Measurements from ENCODE around the gene NOX4. TPM values are rescaled to one million over a fixed set of nuclear protein-coding genes. Genes with fewer than 3 reads are reported as not detected.
"Not testable (repeated sequence)": the region's sequence is repeated elsewhere in the genome, so short reads cannot be mapped to it uniquely, and the experiment has no call there.

NOX4 gene
- total RNA-seq, 1 experiment from 2014 or later, result not detected

DNA sequence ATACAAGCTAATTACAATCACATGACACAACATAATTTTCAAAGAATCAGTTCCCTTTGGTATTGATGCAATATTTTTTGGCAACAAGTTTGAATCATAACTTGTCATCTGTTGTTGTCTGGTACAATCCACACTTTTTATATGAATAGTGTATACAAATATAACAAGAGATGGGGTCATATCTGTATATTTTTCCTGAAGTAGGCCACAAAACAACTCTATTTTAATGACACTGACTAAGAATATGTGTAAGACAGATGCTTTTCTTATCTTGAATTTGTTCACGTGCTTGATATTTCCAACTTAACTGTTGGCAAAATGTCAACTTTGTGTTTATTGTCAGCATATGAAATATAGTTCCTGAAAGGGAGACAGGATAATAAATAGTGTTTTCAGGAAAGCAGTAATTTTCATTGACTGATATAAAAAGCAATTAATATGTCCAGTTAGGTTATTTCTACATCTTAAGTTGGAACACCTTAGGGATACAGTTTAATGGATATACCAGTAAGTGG, 27.9 kb downstream of the NOX4 start:
- no peak for DNase-seq (ENCODE audit: extremely low read depth, low read depth)

DNA sequence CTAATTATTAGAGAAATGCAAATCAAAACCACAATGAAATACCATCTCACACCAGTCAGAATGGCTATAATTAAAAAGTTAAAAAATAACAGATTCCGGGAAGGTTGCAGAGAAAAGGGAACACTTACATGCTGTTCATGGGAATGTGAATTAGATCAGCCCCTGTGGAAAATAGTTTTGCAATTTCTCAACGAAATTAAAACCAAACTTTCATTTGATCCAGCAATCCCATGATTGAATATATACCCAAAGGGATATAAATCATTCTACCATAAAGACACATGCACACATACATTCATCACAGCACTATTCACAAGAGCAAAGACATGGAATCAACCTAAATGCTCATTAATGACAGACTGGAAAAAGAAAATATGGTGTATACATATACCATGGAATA, 32.5 kb downstream of the NOX4 start:
- no peak for DNase-seq (ENCODE audit: extremely low read depth, low read depth)

DNA sequence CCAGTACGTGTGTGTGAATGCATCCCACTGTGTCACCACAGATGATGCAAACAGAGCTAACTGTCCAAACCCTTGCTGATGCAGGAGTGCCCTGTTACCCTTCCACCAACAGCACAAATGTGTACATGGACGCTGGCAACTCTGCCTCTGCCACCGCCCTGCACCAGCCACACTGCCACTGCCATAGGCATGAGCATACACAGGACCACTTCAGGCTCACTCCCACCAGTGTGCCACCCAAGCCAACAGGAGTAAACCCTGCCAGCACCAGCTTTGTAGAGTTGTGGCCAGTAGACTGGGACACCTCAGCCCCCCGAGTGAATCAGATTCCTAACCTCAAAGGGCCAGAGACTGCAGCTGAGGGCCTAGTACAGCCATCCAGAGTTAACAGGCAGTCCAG, 34.0 kb downstream of the NOX4 start:
- DNase-seq (ENCODE audit: extremely low read depth, low read depth), result no peak

DNA sequence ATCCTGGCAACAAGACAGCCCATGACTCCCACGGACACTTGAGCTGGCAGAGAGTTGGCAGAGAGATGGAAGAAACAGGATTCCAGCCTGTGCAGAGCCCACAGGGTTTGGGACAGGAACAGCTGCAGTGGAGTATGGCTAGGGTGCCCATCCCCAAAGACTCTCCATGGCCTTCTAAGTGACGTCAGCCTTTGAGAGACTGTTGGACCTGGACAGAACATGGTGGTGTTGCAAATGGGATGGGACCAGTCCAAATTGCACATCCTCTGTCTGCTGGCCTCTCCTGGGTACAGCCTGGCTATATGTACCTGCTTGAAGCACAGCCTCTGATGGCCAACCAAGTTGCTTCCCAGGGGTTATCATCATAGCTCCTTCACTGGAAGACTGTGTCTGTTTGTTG, 34.5 kb downstream of the NOX4 start:
- DNase-seq (ENCODE audit: extremely low read depth, low read depth), result no peak

DNA sequence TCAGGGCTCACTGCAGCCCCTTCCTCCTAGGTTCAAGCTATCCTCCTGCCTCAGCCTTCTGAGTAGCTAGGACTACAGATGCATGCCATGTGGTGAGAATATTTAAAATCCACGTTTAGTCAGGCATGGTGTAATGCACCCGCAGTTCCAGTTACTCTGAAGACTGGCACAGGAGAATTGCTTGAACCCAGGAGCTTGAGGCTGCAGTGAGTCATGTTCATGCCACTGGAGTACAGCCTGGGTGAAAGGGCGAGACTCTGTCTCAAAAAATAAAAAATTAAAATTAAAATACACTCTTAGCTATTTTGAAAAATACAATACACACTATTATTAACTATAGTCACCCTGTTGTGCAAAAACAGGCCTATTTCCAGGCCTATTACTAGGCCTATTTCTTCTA, 38.4 kb downstream of the NOX4 start:
- no peak for DNase-seq (ENCODE audit: extremely low read depth, low read depth)

DNA sequence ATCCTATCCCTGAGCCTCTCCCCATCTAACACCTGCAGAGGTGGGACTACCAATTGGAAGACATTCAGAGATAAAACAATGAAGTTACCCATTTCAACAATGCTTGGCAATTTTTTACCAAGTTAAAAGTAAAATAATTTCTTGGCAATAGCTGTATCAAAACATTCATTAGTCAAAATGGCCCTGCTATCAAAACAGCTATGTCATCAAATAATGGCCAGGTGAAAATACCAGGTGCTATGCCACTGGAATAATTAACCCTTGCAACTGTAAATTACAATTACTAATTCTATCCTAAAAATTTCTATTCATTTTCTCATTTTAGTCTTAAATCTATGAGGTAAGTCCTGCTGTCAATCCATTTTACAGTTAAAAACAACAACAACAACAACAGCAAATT, 43.3 kb downstream of the NOX4 start:
- DNase-seq (ENCODE audit: extremely low read depth, low read depth), result no peak

DNA sequence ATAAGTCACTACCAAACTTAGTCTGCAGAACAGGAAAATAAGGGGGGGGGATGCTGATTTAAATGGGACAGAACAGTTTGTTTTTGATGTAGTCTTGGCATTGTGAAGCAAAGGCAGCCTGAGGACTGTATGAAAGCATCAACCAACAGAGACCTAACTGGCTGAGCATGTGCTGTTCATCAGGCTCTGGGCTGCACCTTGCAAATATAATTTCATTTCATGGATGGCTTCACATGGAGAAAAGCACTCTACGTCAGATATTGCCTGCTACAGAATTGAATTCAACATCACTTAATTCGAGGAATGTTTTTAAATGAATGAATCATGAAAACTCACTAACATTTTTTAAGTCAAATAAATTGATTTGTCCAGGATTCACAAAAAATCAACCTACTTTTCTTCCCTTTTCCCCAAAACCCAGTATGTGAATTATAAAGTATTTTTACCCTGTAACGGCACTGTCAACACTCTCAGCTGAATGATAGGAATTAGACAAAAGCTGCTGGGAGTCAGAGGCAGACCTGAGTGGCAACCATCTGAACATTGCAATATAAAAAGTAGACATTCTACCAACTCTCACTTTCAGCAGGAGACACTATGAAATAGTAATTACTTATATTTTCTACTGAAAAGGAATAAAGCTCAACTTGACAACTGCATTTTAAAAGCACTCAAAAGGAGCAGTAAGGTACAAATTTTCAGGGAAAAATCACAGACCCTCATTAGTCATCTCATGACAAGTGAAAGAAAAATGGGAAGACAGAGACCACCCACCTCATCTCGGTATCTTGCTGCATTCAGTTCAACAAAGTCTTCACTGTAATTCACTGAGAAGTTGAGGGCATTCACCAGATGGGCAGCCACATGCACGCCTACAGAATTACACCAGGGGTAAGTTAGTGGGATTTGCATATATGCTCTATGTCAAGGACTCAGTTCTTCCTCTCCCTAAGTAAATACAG, 47.5 kb downstream of the NOX4 start:
- no peak for DNase-seq (ENCODE audit: extremely low read depth, low read depth)

DNA sequence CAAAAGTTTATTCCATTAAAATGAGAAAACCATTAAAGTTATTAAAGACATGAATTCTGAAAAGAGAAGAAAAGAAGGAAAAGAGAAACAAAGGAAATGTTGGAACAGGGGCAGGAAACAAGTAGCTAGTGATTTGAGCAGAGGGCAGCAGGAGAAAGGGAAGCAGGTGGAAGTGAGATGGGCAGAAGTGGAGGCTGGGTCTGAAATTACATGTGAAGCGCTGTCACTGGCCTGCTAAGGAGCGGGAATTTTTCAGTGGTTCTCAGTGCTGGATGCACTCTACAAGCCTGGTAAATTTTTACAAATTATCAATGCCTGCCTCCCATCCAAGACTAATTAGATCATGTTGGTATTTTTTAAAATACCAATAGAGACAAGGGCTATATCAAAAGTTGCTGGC, 48.4 kb downstream of the NOX4 start:
- DNase-seq (ENCODE audit: extremely low read depth, low read depth), result no peak

DNA sequence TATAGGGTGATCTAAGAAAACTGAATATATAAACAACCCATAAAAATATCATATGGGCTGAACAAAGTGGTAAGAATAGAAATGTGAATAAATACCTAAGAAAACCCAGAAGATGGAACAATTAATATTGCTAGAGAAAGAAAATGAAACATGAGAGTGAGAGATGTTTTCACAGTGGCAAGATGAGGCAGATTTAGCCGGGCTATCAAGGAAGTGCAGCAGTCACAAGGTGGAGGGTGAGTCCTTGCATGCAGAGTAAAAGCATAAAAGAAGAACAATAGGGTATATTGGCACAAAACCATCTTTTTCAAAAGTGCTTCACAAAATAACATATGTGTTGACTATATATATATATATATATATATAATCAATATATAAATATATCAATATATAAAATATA, 49.6 kb downstream of the NOX4 start:
- DNase-seq (ENCODE audit: extremely low read depth, low read depth), result no peak

DNA sequence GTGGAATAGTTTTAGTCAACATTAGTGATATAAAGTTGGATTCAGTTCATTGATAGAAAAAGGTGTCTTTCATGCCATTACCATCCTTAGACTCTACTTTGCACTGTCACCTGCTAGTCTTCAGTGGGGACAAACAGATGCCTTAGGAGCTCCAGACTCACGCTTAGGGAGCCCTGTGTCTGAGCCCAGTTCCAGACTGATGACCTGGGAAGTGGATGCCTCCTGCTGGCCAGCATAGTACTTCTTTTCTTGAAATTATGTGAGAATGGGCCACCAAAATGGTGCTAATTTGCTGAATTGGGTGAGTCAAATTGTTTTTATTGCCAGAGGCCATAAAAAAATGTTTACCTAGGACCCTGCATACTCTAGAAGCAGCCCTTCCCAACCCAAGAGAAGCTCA, 53.9 kb downstream of the NOX4 start:
- no peak for DNase-seq (ENCODE audit: extremely low read depth, low read depth)

DNA sequence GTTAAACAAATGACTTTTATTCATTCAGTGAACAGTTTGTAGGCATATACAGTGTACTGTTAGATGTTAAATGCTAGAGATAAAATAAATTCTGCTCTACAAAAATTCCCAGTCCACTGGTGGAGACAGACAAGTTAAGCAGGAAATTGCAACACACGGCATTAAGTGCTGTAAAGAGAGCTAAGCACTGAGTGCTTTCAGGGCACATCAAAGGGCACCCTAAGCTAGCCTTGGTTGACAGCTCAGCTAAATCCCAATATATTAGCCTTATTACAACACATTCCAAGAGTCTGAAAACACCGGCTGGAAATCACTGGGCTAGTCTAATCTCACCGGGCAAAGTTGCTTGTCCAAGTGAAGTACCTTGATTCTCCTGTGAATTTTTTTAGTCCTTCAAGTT, 55.1 kb downstream of the NOX4 start:
- no peak for DNase-seq (ENCODE audit: extremely low read depth, low read depth)

DNA sequence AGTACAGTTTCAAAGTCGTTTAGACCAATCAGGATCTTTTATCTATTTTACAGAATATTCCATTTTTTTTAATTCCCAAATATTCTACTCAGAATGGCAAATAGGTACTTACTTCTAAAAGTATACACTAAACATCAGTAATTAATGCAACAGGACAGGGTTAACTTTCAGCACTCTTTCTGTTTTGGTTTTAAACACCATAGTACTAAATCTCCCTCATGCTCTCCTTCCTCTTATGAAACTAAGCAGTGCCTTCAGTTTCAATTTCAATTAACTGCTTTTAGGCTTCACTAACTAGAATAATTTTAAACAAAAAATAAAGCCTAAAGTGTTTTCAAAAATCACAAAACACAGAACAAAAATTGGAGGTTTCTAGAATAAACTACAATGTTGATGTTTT, 57.9 kb downstream of the NOX4 start:
- DNase-seq (ENCODE audit: extremely low read depth, low read depth), result no peak

DNA sequence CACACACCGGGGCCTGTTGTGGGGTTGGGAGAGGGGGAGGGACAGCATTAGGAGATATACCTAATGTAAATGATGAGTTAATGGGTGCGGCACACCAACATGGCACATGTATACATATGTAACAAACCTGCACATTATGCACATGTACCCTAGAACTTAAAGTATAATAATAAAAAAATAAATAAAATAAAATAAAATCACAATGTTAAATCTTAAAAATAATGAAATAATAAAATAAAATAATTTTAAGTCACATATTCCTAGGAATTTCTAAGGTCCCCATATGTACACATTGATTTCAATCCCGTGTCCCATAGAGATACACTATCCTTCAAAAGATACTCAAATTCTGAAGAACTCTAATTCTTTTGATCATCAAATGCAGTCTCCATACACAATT, 59.0 kb downstream of the NOX4 start:
- not testable (repeated sequence) for DNase-seq (ENCODE audit: extremely low read depth, low read depth)

DNA sequence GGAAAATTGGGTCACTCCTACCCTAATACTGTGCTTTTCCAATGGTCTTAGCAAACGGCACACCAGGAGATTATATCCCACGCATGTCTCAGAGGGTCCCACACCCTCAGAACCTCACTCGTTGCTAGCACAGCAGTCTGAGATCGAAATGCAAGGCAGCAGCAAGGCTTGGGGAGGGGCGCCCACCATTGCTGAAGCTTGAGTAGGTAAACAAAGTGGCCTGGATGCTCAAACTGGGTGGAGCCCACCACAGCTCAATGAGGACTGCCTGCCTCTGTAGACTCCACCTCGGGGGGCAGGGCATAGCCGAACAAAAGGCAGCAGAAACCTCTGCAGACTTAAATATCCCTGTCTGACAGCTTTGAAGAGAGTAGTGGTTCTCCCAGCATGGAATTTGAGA, 64.7 kb downstream of the NOX4 start:
- DNase-seq (ENCODE audit: extremely low read depth, low read depth), result not testable (repeated sequence)

DNA sequence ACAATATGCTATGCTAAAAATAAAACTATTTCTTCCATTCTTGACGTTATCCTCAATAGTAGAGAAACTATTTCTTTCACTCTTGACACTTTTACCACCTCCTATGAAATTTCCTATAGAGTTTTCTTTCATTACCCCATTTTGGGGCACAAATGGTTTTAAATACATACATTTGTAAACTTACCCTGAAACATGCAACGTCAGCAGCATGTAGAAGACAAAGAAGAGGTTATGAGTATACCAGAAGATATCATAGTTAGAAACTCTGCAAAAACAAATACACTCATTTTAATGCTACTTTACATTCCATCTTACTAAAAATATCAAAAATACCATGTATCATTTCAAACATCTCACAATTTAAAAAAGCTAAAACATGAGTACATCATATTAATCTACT, 69.5 kb downstream of the NOX4 start:
- DNase-seq (ENCODE audit: extremely low read depth, low read depth), result no peak

DNA sequence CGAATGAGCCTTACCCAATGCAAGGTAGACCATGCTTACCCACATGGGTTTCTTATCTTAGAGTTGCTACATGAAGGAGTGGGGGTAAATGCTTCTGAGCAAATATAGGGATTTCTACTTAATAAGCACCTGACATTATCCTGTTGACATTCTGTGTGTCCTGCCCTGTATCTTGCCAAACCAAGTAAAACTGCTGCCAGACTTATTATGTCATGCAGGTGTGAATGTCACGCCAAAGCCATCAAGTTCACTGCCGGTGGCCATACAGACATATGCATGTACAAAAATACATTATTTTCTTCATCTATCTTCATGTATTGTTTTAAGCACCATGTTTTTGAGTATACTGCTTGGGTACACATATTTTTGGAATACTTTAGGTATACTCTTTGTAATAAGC, 70.2 kb downstream of the NOX4 start:
- DNase-seq (ENCODE audit: extremely low read depth, low read depth), result no peak

DNA sequence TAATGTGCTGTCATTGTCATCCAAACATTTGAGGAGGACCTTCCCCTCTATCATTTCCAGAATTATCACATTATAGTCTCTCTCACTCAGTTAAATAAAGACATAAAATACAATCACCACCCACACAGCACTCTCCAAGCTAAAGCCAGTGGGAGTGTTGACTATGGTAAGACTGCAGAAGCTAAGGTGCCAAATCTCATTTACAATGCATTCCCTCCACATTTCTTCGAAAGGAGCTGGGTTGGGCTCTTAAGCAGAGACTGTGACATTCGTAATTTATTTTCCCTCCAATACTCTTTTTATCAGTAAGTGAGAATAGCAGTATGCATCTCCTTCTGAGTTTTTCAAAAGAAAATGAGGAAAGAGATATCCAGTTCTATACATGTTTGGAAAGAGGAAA, 74.2 kb downstream of the NOX4 start:
- DNase-seq (ENCODE audit: extremely low read depth, low read depth), result no peak

DNA sequence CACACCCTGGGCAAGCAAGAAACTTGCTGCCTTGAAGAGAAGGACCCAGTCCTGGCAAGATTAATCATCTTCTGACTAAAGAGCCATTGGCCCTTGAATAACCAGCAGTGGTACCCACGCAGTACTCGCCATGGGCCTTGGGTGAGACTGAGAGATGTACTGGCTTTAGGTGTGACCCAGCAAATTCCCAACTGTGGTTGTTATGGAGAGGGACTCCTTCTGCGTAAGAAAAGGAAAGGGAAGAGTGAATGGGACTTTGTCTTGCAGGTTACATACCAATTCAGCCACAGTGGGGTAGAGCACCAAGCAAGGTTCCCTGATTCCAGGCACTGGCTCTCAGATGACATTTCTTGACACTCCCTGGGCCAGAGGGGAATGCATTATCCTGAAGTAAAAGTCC, 80.1 kb downstream of the NOX4 start:
- not testable (repeated sequence) for DNase-seq (ENCODE audit: extremely low read depth, low read depth)

DNA sequence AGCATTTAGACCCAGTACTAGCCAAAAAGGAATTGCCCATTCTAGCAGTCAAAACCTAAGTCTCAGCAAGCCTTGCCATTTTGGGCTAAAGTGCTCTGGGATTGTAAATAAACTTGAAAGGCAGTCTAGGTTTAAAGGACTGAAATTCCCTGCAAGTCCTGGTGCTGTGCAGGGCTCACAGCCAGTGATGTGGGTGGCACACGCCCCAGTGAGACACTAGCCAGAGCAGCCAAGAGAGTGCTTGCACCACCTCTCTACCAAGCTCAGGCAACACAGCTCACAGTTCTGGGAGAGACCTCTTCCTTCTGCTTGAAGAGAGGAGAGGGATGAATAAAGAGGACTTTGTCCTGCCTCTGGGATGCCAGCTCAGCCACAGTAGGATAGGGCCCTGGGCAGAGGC, 80.5 kb downstream of the NOX4 start:
- not testable (repeated sequence) for DNase-seq (ENCODE audit: extremely low read depth, low read depth)

DNA sequence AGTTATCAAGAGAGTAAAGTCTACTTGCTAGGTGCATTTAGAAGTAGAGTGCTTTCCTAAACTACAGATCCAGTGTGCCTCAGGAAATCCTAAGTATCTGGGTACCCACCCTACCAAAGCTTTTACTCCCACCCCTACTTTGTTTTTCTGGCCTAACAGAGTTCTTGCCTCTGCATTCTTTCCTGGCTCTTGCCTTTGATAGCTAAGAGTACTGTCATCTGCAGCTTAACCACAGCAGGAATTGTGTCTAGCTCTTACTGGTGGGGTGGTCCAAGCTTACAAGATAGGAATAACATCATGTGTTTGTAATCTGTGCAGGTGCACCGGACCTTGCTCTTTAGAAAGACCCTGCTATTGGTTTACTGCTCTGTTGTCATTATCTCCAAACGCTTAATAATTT, 82.7 kb downstream of the NOX4 start:
- DNase-seq (ENCODE audit: extremely low read depth, low read depth), result not testable (repeated sequence)

DNA sequence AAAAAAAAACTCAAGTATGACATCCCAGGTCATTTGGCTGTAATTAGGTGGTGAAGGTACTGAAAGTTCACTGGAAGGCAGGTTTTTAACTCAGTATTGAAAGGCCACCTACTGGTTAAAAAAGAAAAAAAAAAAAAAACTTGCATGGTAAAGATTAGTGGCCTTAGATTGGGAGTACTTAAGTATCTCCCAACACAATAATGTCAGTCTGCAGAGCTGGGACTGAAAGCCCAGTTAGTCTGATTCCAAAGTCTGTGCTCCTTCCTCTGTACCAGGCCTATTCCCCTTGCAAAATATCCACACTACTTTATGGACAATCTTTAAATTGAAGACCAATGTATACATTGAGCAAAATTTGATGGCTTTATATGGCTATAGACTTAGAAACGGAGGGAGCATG, 85.5 kb downstream of the NOX4 start:
- DNase-seq (ENCODE audit: extremely low read depth, low read depth), result no peak

DNA sequence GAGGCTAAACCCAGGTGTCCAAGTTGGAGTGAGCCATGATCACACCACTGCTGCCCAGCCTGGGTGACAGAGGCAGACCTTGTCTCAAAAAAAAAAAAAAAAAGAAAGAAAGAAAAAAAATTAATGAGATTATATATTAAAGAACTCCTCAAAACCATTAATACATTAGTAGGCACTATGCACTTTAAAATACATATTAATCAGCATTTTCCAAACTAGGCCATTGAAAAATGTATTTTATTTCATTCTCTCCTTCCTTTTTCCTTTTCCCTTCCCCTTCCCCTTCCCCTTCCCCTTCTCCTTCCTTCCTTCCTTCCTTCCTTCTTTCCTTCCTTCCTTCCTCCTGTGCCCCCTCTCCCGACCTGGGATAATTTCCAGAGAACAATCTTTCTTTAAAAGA, 99.5 kb downstream of the NOX4 start:
- DNase-seq (ENCODE audit: extremely low read depth, low read depth), result not testable (repeated sequence)

Measured in NCI-H460 (cell line).